K562 (cell line): Measurements from ENCODE around the gene ESD. TPM values are rescaled to one million over a fixed set of nuclear protein-coding genes. Genes with fewer than 3 reads are reported as not detected.

ENCODE experiments used
- AFF4 ChIP-seq: sonication (generic); formaldehyde crosslinking; IDR thresholded peaks from 2 replicates; pipeline ENCODE4 v1.8.0; 2023; ENCODE audit warnings: mild to moderate bottlenecking, missing genetic modification reagents
- CTCFL ChIP-seq: IDR thresholded peaks from 2 replicates; pipeline ENCODE4 v1.6.1; 2011; ENCODE audit warnings: borderline replicate concordance, low read depth, mild to moderate bottlenecking, moderate library complexity, low read length; ENCODE audit not compliant: insufficient read depth, poor library complexity, severe bottlenecking
- HDAC3 ChIP-seq: fragments of 450-650 bp; IDR thresholded peaks from 2 replicates; pipeline ENCODE4 v1.6.1; 2018; ENCODE audit warnings: borderline replicate concordance, mild to moderate bottlenecking, moderate library complexity; ENCODE audit not compliant: partially characterized antibody
- KDM5B ChIP-seq: fragments of 200-600 bp; sonication (generic); IDR thresholded peaks from 2 replicates; pipeline ENCODE4 v1.6.1; 2012; ENCODE audit warnings: low read depth, mild to moderate bottlenecking, moderate library complexity, low read length, control low read depth, inconsistent platforms; ENCODE audit not compliant: insufficient replicate concordance
- MTA2 ChIP-seq: fragments of 450-650 bp; IDR thresholded peaks from 2 replicates; pipeline ENCODE4 v1.6.1; 2016; ENCODE audit warnings: low read depth
- NR2C1 ChIP-seq, 2 experiments: fragments of 450-650 bp; IDR thresholded peaks; 2 replicates each; pipeline ENCODE4 v1.6.1; 2017; ENCODE audit warnings: mild to moderate bottlenecking in 2 of 2, antibody characterized with exemption in 1 of 2, inconsistent platforms in 1 of 2, missing compliant biosample characterization in 1 of 2, missing genetic modification characterization in 1 of 2
- PHF8 ChIP-seq: fragments of 200-600 bp; sonication (generic); IDR thresholded peaks from 2 replicates; pipeline ENCODE4 v1.6.1; 2012; ENCODE audit warnings: mixed run types, mild to moderate bottlenecking, inconsistent platforms, low read length, moderate library complexity, borderline replicate concordance
- REST ChIP-seq, 2 experiments: fragments of 450-650 bp; formaldehyde crosslinking in 1 of 2; IDR thresholded peaks; 2 replicates each; pipeline versions ENCODE4 v1.4.0 to v1.6.1; 2014 to 2020; ENCODE audit warnings: mild to moderate bottlenecking in 2 of 2, borderline replicate concordance in 1 of 2, low read depth in 1 of 2
- SAFB ChIP-seq: fragments of 200-400 bp; formaldehyde crosslinking; IDR thresholded peaks from 2 replicates; pipeline ENCODE4 v1.6.1; 2017; ENCODE audit warnings: low read depth, low read length, borderline replicate concordance
- ZNF23 ChIP-seq: fragments of 250-450 bp; sonication (Bioruptor Pico); IDR thresholded peaks from 2 replicates; pipeline ENCODE4 v1.4.0; 2020; ENCODE audit warnings: mild to moderate bottlenecking
- polyA plus RNA-seq, 8 experiments: library from polyadenylated mRNA; depleted of rRNA in 4 of 8; stranded (reverse) in 5 of 8; unstranded in 3 of 8; fragments of >200 nt; fragmentation: Nextera tagmentation in 2 of 8; fragmentation: Illumina TruSeq in 1 of 8; extraction: Ambion mirVana in 2 of 8; extraction: Trizol in 1 of 8; gene quantifications; 2 replicates each; pipeline versions ENCODE4 v1.2.1 to v1.2.3, GENCODE V29; 2011 to 2014; ENCODE audit warnings: inconsistent platforms in 1 of 8, missing spikeins in 1 of 8
- total RNA-seq, 7 experiments: library from RNA; depleted of rRNA in 6 of 7; stranded (reverse); fragments of >200 nt in 6 of 7; fragmentation: Illumina TruSeq in 2 of 7; extraction: Trizol in 2 of 7; gene quantifications; 2 replicates each; pipeline versions ENCODE4 v1.2.1 to v1.2.3, GENCODE V29; 2011 to 2021; ENCODE audit warnings: low replicate concordance in 1 of 7

The ESD gene
- total and polyA plus RNA-seq, 9 of the 15 experiments (the other 6 are each of a cell fraction or from before 2014, with no cell fraction given), result 88.9 to 402 (median 232) TPM

GRCh38 chr13:46796515-46797474, at the start of gene ESD (continued):
- peak; percentile 41 for TF ChIP-seq REST (IDR thresholded peaks at IDR 0.05; ENCODE audit: borderline replicate concordance)
- TF ChIP-seq REST (CRISPR knock-in tag; IDR thresholded peaks at IDR 0.05; ENCODE audit: low read depth), result no peak
- no peak for TF ChIP-seq CTCFL
- no peak for TF ChIP-seq ZNF23 (CRISPR knock-in tag)
- no peak for TF ChIP-seq NR2C1 (IDR thresholded peaks at IDR 0.05)
- no peak for TF ChIP-seq NR2C1 (tag; IDR thresholded peaks at IDR 0.05)
- no peak for TF ChIP-seq SAFB
- TF ChIP-seq KDM5B, result peak; percentile 87
- TF ChIP-seq AFF4 (CRISPR knock-in tag), result 0 out of 2 replicates have a peak, but pooled peaks have one; percentile 58
- TF ChIP-seq MTA2, result no peak
- no peak for TF ChIP-seq HDAC3
- TF ChIP-seq PHF8, result peak; percentile 93
